ENCODE results near the gene LGALS9. TPM values are rescaled to one million over a fixed set of nuclear protein-coding genes. Genes with fewer than 3 reads are reported as not detected.

The LGALS9 gene
- total RNA-seq, 2 experiments from 2014 or later, result 38.3 to 39.8 TPM

- Histone ChIP-seq H3K9me3 (ENCODE audit: control insufficient read depth in 1 of 2, insufficient read depth in 1 of 2, low read length in 2 of 2) (no peaks in the 10 kb centered on the region), H3K27ac (ENCODE audit: low read depth in 1 of 2, low read length in 2 of 2) (no peak overlapping the region), H3K4me1 (ENCODE audit: insufficient read depth, low read length) (no peaks in the 10 kb centered on the region), H3K4me3 (ENCODE audit: low read length) (no peak overlapping the region), H3K27me3 (ENCODE audit: control insufficient read depth in 1 of 2, insufficient read depth in 2 of 2, low read length in 2 of 2) (no peaks in the 10 kb centered on the region), H3K36me3 (ENCODE audit: insufficient read depth, low read length) (peaks cover 11% of the 10 kb centered on the region)
- DNase-seq, result no peak
- H3K27me3 Mint-ChIP-seq, result no peaks in the 10 kb centered on the region
- intact Hi-C loops (cut with DNase I, micrococcal nuclease), result no loop called here
- no peak overlapping the region for H3K4me3 Mint-ChIP-seq
- H3K27ac Mint-ChIP-seq, result no peak overlapping the region
- ChIA-PET POLR2A (interaction anchor here (0.5 kb wide), 1 partner anchor 182 kb away, joined by 3 read pairs; no protein-coding TSS in a partner anchor), CTCF (interaction anchor here (1.0 kb wide), 1 partner anchor 245 kb away, joined by 3 read pairs; no protein-coding TSS in a partner anchor)
- H3K9me3 Mint-ChIP-seq, result no peaks in the 10 kb centered on the region
- H3K36me3 Mint-ChIP-seq (ENCODE audit: low read depth), result peaks cover 33% of the 10 kb centered on the region
- no peak for ATAC-seq (ENCODE audit: poor library complexity)
- TF ChIP-seq CTCF (IDR thresholded peaks at IDR 0.05), result no peak
- no peaks in the 10 kb centered on the region for H3K4me1 Mint-ChIP-seq (ENCODE audit: low read depth)
Observed at GRCh38 chr17:27593857-27594255, 37.1 kb upstream of the LGALS9 start.

GRCh38 chr17:27595208-27595607 is 35.8 kb upstream of the LGALS9 start:
- Histone ChIP-seq H3K4me1 (ENCODE audit: insufficient read depth, low read length) (no peaks in the 10 kb centered on the region), H3K9me3 (ENCODE audit: control insufficient read depth in 1 of 2, insufficient read depth in 1 of 2, low read length in 2 of 2) (no peaks in the 10 kb centered on the region), H3K27me3 (ENCODE audit: control insufficient read depth in 1 of 2, insufficient read depth in 2 of 2, low read length in 2 of 2) (no peaks in the 10 kb centered on the region), H3K4me3 (ENCODE audit: low read length) (no peak overlapping the region), H3K36me3 (ENCODE audit: insufficient read depth, low read length) (peaks cover 11% of the 10 kb centered on the region), H3K27ac (ENCODE audit: low read depth in 1 of 2, low read length in 2 of 2) (no peak overlapping the region)
- no peak overlapping the region for H3K27ac Mint-ChIP-seq
- H3K27me3 Mint-ChIP-seq, result no peaks in the 10 kb centered on the region
- POLR2A ChIA-PET, result no interaction called here
- CTCF ChIA-PET, result interaction anchor here (0.9 kb wide), 1 partner anchor 139 kb away, joined by 3 read pairs; the partner anchor contains the start of gene KSR1
- ATAC-seq (ENCODE audit: poor library complexity) (no peak), DNase-seq (no peak)
- TF ChIP-seq CTCF (IDR thresholded peaks at IDR 0.05), result no peak
- no peaks in the 10 kb centered on the region for H3K9me3 Mint-ChIP-seq
- peaks cover 25% of the 10 kb centered on the region for H3K36me3 Mint-ChIP-seq (ENCODE audit: low read depth)
- intact Hi-C loops (cut with DNase I, micrococcal nuclease), result no loop called here
- no peaks in the 10 kb centered on the region for H3K4me1 Mint-ChIP-seq (ENCODE audit: low read depth)
- H3K4me3 Mint-ChIP-seq, result no peak overlapping the region

GRCh38 chr17:27596096-27596495 is 34.9 kb upstream of the LGALS9 start:
- peaks cover 11% of the 10 kb centered on the region for H3K36me3 ChIP-seq (ENCODE audit: insufficient read depth, low read length)
- no peak overlapping the region for H3K27ac ChIP-seq (ENCODE audit: low read depth in 1 of 2, low read length in 2 of 2)
- H3K4me3 ChIP-seq (ENCODE audit: low read length), result no peak overlapping the region
- no peaks in the 10 kb centered on the region for H3K4me1 Mint-ChIP-seq (ENCODE audit: low read depth)
- no peaks in the 10 kb centered on the region for H3K27me3 ChIP-seq (ENCODE audit: control insufficient read depth in 1 of 2, insufficient read depth in 2 of 2, low read length in 2 of 2)
- H3K36me3 Mint-ChIP-seq (ENCODE audit: low read depth), result peaks cover 22% of the 10 kb centered on the region
- no peaks in the 10 kb centered on the region for H3K9me3 ChIP-seq (ENCODE audit: control insufficient read depth in 1 of 2, insufficient read depth in 1 of 2, low read length in 2 of 2)
- POLR2A ChIA-PET, result no interaction called here
- no peak overlapping the region for H3K27ac Mint-ChIP-seq
- DNase-seq (no peak), ATAC-seq (ENCODE audit: poor library complexity) (no peak)
- no peak overlapping the region for H3K4me3 Mint-ChIP-seq
- no peaks in the 10 kb centered on the region for H3K4me1 ChIP-seq (ENCODE audit: insufficient read depth, low read length)
- no peaks in the 10 kb centered on the region for H3K9me3 Mint-ChIP-seq
- intact Hi-C loops (cut with DNase I, micrococcal nuclease), result no loop called here
- CTCF ChIA-PET, result interaction anchor here (0.9 kb wide), 1 partner anchor 140 kb away, joined by 3 read pairs; the partner anchor contains the start of gene KSR1
- TF ChIP-seq CTCF (IDR thresholded peaks at IDR 0.05), result no peak
- H3K27me3 Mint-ChIP-seq, result no peaks in the 10 kb centered on the region

Data from CD4-positive, alpha-beta T cell (primary cell).